Activated T-cell treated with anti-CD3 and anti-CD28 coated beads, Interleukin-2, amount 50 U/mL, for 48 hours (primary cell): ENCODE data around the gene GRXCR1.

Experiments used
- DNase-seq, 2 experiments: peaks; one replicate each; pipeline ENCODE4 v3.0.0-alpha.2; 2020

GRXCR1 gene

GRCh38 chr4:42892413-42892812 is at the start of gene GRXCR1:
GRXCR1 (plus strand) TSS chr4:42892713; CDS start chr4:42893267, 554 bp downstream.
- DNase-seq = no peak

- DNase-seq = no peak
Observed at GRCh38 chr4:42843694-42844093, 48.8 kb upstream of the GRXCR1 start.

DNA sequence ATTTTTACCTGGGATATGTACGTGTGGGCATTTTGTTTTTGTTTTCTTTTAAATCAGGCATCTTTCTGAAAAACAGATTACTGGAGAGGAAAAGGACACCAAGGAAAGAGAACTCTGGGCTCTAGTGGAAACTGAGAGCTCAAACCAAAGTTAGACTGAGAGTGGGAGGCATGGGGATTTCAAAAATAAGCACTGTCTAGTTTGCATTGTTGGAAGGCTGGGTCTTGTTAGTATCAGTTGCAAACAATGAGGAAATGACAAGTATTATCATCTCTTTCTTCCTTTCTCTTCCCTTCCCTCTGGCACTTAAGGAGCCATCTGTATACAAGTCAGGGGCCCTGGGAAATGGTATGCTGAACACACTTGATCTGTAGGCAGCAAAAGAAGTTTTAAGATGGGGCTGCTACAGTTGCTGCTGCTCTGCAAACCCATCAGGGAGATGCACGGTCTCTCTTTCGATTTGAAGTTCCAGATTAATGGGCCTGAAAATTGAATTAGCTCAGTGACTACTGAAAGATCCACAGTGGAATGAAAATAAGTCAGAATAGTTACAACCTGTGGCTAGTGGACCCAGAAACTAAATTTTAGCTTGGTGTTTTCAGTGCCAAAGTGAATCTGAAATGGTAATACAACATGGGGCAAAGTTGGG is 48.0 kb upstream of the GRXCR1 start:
- DNase-seq = no peak

DNA sequence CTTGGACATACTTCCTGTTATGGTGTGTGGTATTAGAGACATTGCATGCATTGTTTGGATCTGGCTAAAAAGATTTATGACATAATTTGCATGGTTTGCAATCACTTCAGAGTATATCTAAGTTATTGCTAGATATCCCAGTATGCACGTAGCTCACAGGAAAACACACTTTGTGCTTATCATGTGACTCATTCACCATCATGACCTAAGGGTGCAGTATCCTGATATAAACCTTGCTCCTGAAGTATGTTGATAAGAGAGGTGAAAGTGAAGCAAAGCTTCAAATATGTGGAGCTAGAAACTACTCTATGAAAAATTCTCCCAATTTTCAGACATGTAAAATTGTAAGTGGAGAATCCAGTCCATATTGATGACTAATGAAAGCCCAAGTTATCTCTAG is 46.9 kb upstream of the GRXCR1 start:
- no peak for DNase-seq

- no peak for DNase-seq
Observed at GRCh38 chr4:42855779-42856178, 36.7 kb upstream of the GRXCR1 start.

GRCh38 chr4:42865572-42866189 is 26.8 kb upstream of the GRXCR1 start:
- DNase-seq = peak; percentile 45 to 49

DNA sequence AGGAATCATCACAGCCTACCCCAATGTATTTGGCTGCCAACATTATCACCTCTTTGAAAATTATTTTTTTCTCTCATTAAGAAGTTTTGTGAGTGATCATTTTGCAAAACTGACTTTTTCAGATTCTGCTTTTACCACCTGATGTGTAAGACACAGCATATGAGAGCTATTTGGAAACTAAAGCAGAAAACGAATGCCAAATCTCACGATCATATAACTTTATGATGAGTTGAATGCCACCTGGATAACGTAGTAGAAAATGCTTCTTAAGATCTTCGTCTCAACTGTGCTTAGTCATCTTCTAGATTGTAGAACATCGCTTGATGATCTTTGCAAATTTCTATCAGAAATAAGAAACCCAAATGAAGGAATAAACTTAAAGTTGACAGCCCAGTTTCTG is 21.3 kb upstream of the GRXCR1 start:
- DNase-seq = no peak

- no peak for DNase-seq
Observed at GRCh38 chr4:42871671-42872290, 20.7 kb upstream of the GRXCR1 start.

DNA sequence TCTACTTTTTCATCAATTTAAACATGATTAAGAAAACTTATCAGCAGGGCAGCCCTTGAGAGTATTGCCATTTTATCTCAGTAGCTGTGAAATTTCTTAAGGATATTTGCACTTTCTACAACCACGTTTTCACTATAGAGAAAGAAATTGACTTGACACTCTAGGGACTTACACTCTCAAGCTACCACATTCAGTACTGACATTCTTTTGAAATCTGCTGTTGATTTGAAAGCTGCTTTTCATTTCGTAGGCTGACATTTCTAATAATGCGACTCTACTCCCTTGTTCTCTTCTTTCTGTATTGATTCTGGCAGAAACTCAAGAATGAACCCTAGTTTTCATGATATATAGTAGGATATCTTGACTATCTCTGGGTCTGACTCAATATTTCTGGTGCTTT is 13.7 kb upstream of the GRXCR1 start:
- DNase-seq = no peak

GRCh38 chr4:42881253-42881652 is 11.3 kb upstream of the GRXCR1 start:
- DNase-seq = no peak

DNA sequence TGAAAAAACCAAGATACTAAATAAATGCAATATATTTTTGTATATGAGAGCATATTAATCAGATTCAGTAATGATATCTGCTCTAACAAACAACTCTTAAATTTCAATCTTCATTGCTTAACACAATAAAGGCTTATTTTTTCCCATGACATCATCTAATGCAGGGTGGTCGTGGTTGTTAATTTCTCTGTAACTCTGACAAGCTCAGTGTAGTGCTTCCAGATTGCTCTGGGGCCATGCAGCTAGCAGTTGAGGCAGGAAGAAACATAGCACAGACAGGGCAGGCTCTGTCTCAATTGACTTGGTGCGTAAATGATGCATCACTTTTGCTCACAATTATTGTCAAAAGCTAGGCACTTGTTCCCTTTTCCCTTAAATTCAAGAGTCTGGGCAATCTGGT is 869 bp upstream of the GRXCR1 start:
- DNase-seq = no peak

DNA sequence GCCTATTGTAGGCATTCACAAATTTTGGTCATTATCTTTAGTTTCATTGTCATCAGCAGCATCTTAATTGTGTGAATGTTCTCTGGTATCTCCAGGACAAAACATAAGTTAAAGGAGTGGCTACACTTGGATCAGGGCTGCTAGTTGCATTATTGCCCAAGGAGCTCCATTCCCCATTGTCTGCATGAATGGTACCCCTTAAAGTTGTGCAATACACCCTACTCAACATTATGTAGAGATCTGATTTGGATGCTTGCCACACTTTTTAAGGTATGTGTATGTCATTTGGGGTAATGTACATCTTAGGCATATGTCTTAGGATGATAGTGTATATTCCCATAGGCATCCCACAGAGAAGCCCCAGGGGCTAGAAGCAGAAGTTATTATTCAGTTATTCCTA is 2.9 kb downstream of the GRXCR1 start:
- DNase-seq = no peak

DNA sequence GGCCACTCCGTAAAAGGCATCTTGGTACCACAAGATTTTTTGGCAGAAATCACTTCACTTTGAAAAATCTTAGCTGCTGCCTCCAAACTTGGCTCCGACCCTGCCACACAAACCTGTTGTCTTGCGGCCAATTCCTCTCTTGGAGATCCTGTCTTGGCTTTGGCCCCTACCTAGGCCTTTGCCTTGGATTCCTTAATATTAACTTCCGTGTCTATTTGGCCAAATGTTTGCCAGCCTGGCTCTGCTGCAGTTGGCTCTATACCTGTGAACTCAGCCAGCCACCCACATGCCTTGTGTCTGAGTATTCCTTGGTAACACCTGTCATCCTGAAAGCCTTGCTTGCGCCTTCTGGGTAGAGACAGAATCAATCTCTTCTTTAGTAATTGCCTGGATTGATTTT is 12.5 kb downstream of the GRXCR1 start:
- no peak for DNase-seq

- no peak for DNase-seq
Observed at GRCh38 chr4:42905591-42905990, 13.1 kb downstream of the GRXCR1 start.

DNA sequence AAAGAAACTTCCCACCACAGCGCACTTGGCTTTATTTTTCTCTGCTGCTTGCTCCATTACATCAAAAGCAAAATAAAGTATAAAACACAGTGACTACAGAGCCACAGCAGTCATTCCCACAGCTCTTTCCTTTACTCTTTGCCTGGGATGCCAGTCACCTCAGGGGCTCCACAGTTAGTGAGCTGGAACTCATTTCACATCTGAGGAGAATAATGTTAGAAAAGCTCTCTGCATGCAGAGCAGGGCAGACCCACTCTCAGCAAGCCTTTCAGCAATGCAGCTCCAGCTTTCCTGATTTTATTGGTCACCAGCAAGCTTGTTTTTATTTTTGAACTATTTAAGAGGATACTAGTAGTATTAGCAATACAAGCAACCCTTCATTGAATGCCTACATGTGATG is 13.8 kb downstream of the GRXCR1 start:
- DNase-seq = no peak

DNA sequence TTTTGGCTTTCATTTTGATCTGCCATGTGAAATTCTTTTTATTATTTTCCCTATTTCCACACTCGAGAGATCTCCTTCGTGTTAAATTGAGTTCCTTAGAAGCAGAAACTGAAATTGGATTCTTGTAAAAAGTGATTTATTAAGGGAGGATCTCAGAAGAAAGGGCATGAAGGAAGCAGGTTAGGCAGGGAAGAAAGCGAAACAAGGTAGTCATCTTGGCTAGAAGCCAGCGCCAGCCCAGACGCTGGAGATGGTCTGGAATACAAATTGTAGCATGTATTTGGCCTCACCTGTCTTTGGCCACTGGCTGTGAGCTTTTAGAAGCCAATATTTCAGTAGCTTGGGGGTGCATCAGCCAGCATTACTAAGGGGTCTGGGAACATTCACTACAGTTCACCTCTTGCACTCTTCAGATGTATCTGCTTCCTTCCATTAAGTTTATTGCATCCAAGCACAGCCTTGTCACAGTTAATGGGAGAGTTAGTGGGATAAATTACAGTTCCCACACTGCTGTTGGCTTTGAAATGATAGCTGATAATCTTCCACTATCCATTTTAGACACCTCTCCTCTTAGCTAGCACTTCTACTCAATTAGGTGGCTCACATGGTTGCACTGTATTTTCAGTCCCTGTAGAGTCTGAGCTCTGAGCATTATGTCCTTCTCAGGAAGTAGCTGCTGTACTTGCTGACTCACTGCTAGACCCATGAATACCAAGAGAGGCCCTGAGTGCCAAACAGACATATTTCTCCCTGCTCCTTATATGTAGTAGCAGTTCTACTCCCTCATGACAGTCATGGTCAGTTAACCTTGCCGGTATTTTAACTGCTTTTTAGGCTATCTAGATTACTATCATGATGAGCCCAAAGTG is 14.6 kb downstream of the GRXCR1 start:
- DNase-seq = no peak

DNA sequence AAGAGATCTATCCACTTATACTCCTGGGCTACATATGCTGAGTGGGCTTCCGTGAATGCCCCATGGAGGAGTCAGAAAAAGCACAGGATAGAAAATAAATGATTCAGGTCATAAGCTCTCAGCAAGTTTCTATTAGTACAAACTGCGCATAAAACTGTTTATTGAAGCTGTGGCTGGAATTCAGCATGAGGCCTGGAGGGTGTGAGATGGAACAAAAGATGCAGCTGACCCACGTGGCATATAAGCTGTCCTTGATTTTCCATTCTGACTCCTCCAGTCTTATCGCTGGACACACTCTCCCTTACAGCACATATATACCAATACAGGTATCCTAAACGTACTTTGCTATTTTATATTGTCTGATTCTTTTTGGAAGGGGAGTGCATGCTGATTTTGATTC is 17.9 kb downstream of the GRXCR1 start:
- DNase-seq = no peak

DNA sequence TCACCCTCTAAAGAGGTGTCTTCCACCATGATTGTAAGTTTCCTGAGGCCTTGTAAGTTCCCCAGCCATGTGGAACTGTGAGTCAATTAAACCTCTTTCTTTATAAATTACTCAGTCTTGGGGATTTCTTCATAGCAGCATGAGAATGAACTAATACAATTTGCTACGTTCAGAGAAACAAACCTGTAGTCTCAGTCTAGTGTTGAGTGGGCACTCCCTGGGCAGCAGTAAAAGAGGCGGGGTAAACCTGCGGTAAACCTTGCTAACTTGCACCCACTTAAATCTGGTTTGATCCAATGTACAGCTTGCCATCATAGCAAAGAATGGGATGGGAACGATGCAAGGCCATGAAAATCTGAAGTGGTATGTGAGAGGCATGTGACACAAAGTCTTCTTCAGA is 22.4 kb downstream of the GRXCR1 start:
- DNase-seq = no peak

GRCh38 chr4:42915484-42915883 is 23.0 kb downstream of the GRXCR1 start:
- no peak for DNase-seq

GRCh38 chr4:42917296-42917695 is 24.8 kb downstream of the GRXCR1 start:
- DNase-seq = no peak

GRCh38 chr4:42923431-42923830 is 30.9 kb downstream of the GRXCR1 start:
- no peak for DNase-seq

DNA sequence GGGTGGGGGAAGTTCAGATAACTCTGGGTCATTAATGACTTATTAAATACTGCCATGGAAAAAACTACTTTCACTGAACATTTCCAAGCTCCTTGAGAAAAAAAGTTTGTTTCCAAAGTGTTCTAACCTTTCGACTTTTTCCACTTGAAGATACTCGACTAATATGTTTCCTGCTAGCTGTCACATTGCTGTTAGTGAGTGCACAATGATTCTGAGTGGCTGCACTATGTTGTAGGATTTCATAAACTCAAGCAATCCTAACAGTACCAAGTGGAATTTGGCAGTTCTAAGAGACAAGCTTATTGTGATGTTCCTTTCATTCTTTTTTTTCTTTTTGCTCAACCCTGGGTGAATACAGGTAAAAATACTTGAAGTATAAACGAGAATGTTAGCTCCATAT is 33.4 kb downstream of the GRXCR1 start:
- no peak for DNase-seq

DNA sequence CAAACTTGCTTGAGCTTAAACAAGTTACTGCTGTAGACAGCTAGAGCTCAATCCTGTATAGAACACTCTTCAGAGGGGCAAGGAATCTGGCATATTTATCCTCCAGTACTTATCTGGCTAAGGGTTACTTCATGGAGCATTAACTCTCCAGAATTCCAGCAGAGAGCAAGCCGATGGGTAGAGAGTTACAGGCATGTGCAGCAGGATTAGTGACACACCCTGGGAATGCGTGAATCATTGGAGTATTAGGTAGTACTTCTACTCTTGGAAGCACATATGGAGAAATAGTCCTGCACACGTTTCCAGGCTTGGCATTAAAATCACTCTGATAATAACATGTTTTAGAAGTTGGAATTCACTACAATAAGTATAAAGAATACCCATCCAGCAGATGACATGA is 35.4 kb downstream of the GRXCR1 start:
- no peak for DNase-seq

DNA sequence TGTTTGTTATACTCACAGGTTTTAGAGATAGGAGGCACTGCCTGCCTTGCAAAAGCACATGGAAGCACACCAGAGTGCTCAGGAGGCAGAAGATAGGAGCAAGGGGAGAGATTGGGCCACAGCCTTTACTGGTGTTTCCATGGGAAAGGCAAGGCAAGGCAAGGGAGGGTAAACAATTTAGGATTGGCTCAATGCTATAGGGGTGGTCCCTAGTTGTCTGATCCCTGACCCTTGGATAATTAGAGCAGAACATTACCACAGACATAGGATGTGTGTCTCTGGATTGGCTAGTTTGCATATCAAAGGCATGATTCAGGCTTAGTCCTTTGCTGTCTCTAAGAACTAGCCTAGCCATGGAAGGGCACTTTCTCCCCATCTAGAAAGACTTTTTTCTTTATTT is 36.1 kb downstream of the GRXCR1 start:
- no peak for DNase-seq
